HFFc6 (cell line): Measurements from ENCODE around the gene PRKD1. TPM values are rescaled to one million over a fixed set of nuclear protein-coding genes. Genes with fewer than 3 reads are reported as not detected.

Experiments
- DNase-seq: peaks from one replicate; pipeline ENCODE4 v3.0.0-alpha.2; 2018
- H3K27ac Mint-ChIP-seq: 2 replicates; pipeline ENCODE4 v1.8.0; 2020; ENCODE audit warnings: mild to moderate bottlenecking, mixed read lengths
- H3K27me3 Mint-ChIP-seq: 2 replicates; pipeline ENCODE4 v1.8.0; 2021; ENCODE audit warnings: mild to moderate bottlenecking, moderate library complexity, mixed read lengths; ENCODE audit not compliant: insufficient read depth
- H3K36me3 Mint-ChIP-seq: 2 replicates; pipeline ENCODE4 v1.8.0; 2021; ENCODE audit warnings: low read depth, mixed read lengths
- H3K4me1 Mint-ChIP-seq: 2 replicates; pipeline ENCODE4 v1.8.0; 2020; ENCODE audit warnings: low read depth, mixed read lengths
- H3K4me3 Mint-ChIP-seq: 2 replicates; pipeline ENCODE4 v1.8.0; 2020; ENCODE audit warnings: mild to moderate bottlenecking, moderate library complexity, mixed read lengths
- H3K9me3 Mint-ChIP-seq: 2 replicates; pipeline ENCODE4 v1.8.0; 2020; ENCODE audit warnings: mild to moderate bottlenecking, mixed read lengths
- CTCF ChIP-seq: fragments of 200-600 bp; sonication (generic); IDR thresholded peaks from 2 replicates; pipeline ENCODE4 v1.5.0; 2021; ENCODE audit warnings: antibody characterized with exemption, mild to moderate bottlenecking
- total RNA-seq, 6 experiments: library from RNA; stranded (reverse); fragmentation: NEBNext Ultra II Directional; extraction: Animal tissue kit (Norgen Biotek cat#: 25700); gene quantifications; 2 replicates in 1 of 6; 3 replicates in 5 of 6; pipeline ENCODE4 v1.2.3, GENCODE V29; 2021

The PRKD1 gene
- total RNA-seq, 6 experiments from 2014 or later: 19.1 to 23.9 (median 21.7) TPM

GRCh38 chr14:29926701-29927375 is 809 bp downstream of the PRKD1 start:
- DNase-seq: peak; percentile 41
- Mint-ChIP-seq H3K27me3 (no peaks in the 10 kb centered on the region), H3K4me3 (peak overlapping the region; percentile 98), H3K9me3 (no peaks in the 10 kb centered on the region), H3K4me1 (peaks cover 60% of the 10 kb centered on the region), H3K27ac (peak overlapping the region; percentile 59), H3K36me3 (no peaks in the 10 kb centered on the region)
- TF ChIP-seq CTCF: peak; percentile 60; the same call in 1 of the 2 replicates

- H3K27ac Mint-ChIP-seq: peak overlapping the region; percentile 59
Measured at GRCh38 chr14:29926228-29926627, 1.4 kb downstream of the PRKD1 start.

GRCh38 chr14:29925736-29926135 is 1.9 kb downstream of the PRKD1 start:
- Mint-ChIP-seq H3K27ac (peak overlapping the region; percentile 32; the same call in 1 of the 2 replicates), H3K4me3 (peak overlapping the region; percentile 98), H3K27me3 (no peaks in the 10 kb centered on the region)

More at GRCh38 chr14:29926228-29926627, 1.4 kb downstream of the PRKD1 start:
- H3K36me3 Mint-ChIP-seq: no peaks in the 10 kb centered on the region
- no peak for DNase-seq
- no peaks in the 10 kb centered on the region for H3K9me3 Mint-ChIP-seq
- no peak for TF ChIP-seq CTCF
- no peaks in the 10 kb centered on the region for H3K27me3 Mint-ChIP-seq
- peaks cover 64% of the 10 kb centered on the region for H3K4me1 Mint-ChIP-seq
- H3K4me3 Mint-ChIP-seq: peak overlapping the region; percentile 98

GRCh38 chr14:29925101-29925722 is 2.4 kb downstream of the PRKD1 start:
- peaks cover 56% of the 10 kb centered on the region for H3K4me1 Mint-ChIP-seq
- TF ChIP-seq CTCF: no peak
- no peaks in the 10 kb centered on the region for H3K27me3 Mint-ChIP-seq
- peak overlapping the region; percentile 32 for H3K27ac Mint-ChIP-seq
- peak overlapping the region; percentile 98 for H3K4me3 Mint-ChIP-seq
- H3K9me3 Mint-ChIP-seq: no peaks in the 10 kb centered on the region
- H3K36me3 Mint-ChIP-seq: no peaks in the 10 kb centered on the region
- peak; percentile 62 for DNase-seq

More at GRCh38 chr14:29925736-29926135, 1.9 kb downstream of the PRKD1 start:
- Mint-ChIP-seq H3K36me3 (no peaks in the 10 kb centered on the region), H3K4me1 (peaks cover 61% of the 10 kb centered on the region), H3K9me3 (no peaks in the 10 kb centered on the region)
- no peak for TF ChIP-seq CTCF
- no peak for DNase-seq

GRCh38 chr14:29919845-29920244 is 7.8 kb downstream of the PRKD1 start:
- Mint-ChIP-seq H3K4me1 (peaks cover 25% of the 10 kb centered on the region), H3K27ac (peak overlapping the region; percentile 21; the same call in 1 of the 2 replicates), H3K9me3 (no peaks in the 10 kb centered on the region), H3K27me3 (no peaks in the 10 kb centered on the region), H3K36me3 (no peaks in the 10 kb centered on the region), H3K4me3 (no peak overlapping the region)
- no peak for DNase-seq
- no peak for TF ChIP-seq CTCF
